ENCODE data around the gene TNNI2.
"Not testable (repeated sequence)": the region's sequence is repeated elsewhere in the genome, so short reads cannot be mapped to it uniquely, and the experiment has no call there.

The TNNI2 gene

DNA sequence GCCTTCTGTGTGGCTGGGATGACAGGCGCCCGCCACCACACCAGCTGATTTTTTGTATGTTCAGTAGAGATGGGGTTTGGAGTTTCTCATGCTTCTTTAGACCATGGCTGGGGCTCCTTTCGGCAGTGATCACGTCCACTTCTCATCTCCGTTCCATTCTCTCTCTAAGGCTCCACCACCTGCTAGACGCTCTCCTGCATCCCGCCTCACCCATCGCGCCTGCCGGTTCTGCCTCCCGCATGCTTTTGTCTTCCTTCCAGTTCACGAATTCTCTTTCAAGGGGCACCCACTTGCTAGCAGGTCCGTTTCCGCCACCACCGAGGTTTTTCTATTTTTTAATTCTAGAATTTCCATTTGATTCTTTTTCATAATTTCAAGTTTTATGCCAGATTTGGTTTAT lies 26.0 kb upstream of the TNNI2 start:
- H2AFZ ChIP-seq (ENCODE audit: low read depth, low read length): no peak overlapping the region
- no peaks in the 10 kb centered on the region for H3K79me2 ChIP-seq (ENCODE audit: insufficient read depth, low read length)
- no peaks in the 10 kb centered on the region for H4K20me1 ChIP-seq (ENCODE audit: insufficient read depth, low read length)
- no peaks in the 10 kb centered on the region for H3K27me3 ChIP-seq (ENCODE audit: insufficient read depth, low read length, poor library complexity)
- no peaks in the 10 kb centered on the region for H3K9me3 ChIP-seq (ENCODE audit: insufficient read depth, low read length, severe bottlenecking)
- no peak overlapping the region for H3K4me2 ChIP-seq (ENCODE audit: insufficient read depth, low read length)
- TF ChIP-seq, protein P1, sequence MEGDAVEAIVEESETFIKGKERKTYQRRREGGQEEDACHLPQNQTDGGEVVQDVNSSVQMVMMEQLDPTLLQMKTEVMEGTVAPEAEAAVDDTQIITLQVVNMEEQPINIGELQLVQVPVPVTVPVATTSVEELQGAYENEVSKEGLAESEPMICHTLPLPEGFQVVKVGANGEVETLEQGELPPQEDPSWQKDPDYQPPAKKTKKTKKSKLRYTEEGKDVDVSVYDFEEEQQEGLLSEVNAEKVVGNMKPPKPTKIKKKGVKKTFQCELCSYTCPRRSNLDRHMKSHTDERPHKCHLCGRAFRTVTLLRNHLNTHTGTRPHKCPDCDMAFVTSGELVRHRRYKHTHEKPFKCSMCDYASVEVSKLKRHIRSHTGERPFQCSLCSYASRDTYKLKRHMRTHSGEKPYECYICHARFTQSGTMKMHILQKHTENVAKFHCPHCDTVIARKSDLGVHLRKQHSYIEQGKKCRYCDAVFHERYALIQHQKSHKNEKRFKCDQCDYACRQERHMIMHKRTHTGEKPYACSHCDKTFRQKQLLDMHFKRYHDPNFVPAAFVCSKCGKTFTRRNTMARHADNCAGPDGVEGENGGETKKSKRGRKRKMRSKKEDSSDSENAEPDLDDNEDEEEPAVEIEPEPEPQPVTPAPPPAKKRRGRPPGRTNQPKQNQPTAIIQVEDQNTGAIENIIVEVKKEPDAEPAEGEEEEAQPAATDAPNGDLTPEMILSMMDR (IDR thresholded peaks at IDR 0.05; ENCODE audit: borderline replicate concordance, extremely low read depth, low read length, poor library complexity, severe bottlenecking): no peak
- TF ChIP-seq EZH2 (IDR thresholded peaks at IDR 0.05; ENCODE audit: borderline replicate concordance, low read depth, low read length, severe bottlenecking): no peak
- H3K36me3 ChIP-seq (ENCODE audit: insufficient read depth, low read length): no peaks in the 10 kb centered on the region
- H3K27ac ChIP-seq (ENCODE audit: low read length): no peak overlapping the region
- H3K4me3 ChIP-seq (ENCODE audit: low read depth in 1 of 2, low read length in 2 of 2): no peak overlapping the region
- ATAC-seq (ENCODE audit: insufficient read depth, low read depth) (no peak), DNase-seq (no peak)
- no peaks in the 10 kb centered on the region for H3K4me1 ChIP-seq (ENCODE audit: insufficient read depth, low read length)
- H3K9ac ChIP-seq (ENCODE audit: low read depth, low read length): no peak overlapping the region

DNA sequence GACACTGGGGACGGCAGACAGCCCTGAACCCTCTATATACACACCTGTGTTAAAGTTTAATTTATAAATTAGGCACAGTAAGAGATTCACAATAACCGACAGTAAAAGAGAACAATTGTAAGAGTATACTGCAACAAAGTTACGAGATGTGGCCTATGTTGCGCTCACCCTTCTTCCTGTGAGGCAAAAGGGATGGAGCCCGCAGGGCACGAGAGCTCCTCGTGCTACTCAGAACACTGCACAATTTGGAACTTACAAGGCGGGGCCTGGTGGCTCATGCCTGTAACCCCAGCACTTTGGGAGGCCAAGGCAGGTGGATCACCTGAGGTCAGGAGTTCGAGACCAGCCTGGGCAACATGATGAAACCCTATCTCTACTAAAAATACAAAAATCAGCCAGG lies 25.4 kb upstream of the TNNI2 start:
- DNase-seq; H3K79me2 ChIP-seq (ENCODE audit: insufficient read depth, low read length); ATAC-seq (ENCODE audit: insufficient read depth, low read depth); H3K4me1 ChIP-seq (ENCODE audit: insufficient read depth, low read length); H3K4me2 ChIP-seq (ENCODE audit: insufficient read depth, low read length); H3K27ac ChIP-seq (ENCODE audit: low read length); H3K9me3 ChIP-seq (ENCODE audit: insufficient read depth, low read length, severe bottlenecking); H3K27me3 ChIP-seq (ENCODE audit: insufficient read depth, low read length, poor library complexity); H2AFZ ChIP-seq (ENCODE audit: low read depth, low read length); H4K20me1 ChIP-seq (ENCODE audit: insufficient read depth, low read length); H3K9ac ChIP-seq (ENCODE audit: low read depth, low read length); H3K4me3 ChIP-seq (ENCODE audit: low read depth in 1 of 2, low read length in 2 of 2); H3K36me3 ChIP-seq (ENCODE audit: insufficient read depth, low read length): not testable (repeated sequence)

DNA sequence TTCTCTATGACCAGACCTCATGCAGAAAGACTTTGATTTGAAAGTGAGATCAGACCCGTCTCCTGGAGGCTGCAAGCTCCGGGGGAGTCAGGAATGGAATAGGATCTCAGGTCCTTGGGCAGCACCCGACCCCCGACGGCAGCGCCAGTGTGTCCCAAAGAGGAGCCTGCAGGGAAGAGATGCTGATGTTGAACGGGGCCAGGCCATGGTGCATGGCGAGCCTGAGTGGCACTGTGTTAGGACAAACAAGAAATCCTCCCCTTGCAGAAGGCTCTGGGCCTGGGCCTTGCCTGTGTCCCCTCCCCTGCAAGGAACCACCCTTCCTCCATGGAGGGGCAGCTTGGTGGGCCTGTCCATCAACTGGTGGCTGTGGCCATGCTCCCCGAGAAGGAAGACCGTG lies 24.1 kb upstream of the TNNI2 start:
- Histone ChIP-seq H3K27me3 (ENCODE audit: insufficient read depth, low read length, poor library complexity) (no peaks in the 10 kb centered on the region), H3K79me2 (ENCODE audit: insufficient read depth, low read length) (no peaks in the 10 kb centered on the region), H4K20me1 (ENCODE audit: insufficient read depth, low read length) (no peaks in the 10 kb centered on the region), H3K4me3 (ENCODE audit: low read depth in 1 of 2, low read length in 2 of 2) (no peak overlapping the region), H3K9ac (ENCODE audit: low read depth, low read length) (no peak overlapping the region), H3K4me1 (ENCODE audit: insufficient read depth, low read length) (no peaks in the 10 kb centered on the region), H3K27ac (ENCODE audit: low read length) (no peak overlapping the region), H2AFZ (ENCODE audit: low read depth, low read length) (no peak overlapping the region), H3K36me3 (ENCODE audit: insufficient read depth, low read length) (no peaks in the 10 kb centered on the region), H3K4me2 (ENCODE audit: insufficient read depth, low read length) (no peak overlapping the region), H3K9me3 (ENCODE audit: insufficient read depth, low read length, severe bottlenecking) (peaks cover 8% of the 10 kb centered on the region)
- ATAC-seq (ENCODE audit: insufficient read depth, low read depth): no peak
- no peak for DNase-seq
- TF ChIP-seq, protein P1 (IDR thresholded peaks at IDR 0.05; ENCODE audit: borderline replicate concordance, extremely low read depth, low read length, poor library complexity, severe bottlenecking): no peak
- TF ChIP-seq EZH2 (IDR thresholded peaks at IDR 0.05; ENCODE audit: borderline replicate concordance, low read depth, low read length, severe bottlenecking): no peak

- H3K9ac ChIP-seq (ENCODE audit: low read depth, low read length): no peak overlapping the region
- H2AFZ ChIP-seq (ENCODE audit: low read depth, low read length): no peak overlapping the region
- no peak overlapping the region for H3K4me2 ChIP-seq (ENCODE audit: insufficient read depth, low read length)
- peaks cover 8% of the 10 kb centered on the region for H3K9me3 ChIP-seq (ENCODE audit: insufficient read depth, low read length, severe bottlenecking)
- TF ChIP-seq, protein P1 (IDR thresholded peaks at IDR 0.05; ENCODE audit: borderline replicate concordance, extremely low read depth, low read length, poor library complexity, severe bottlenecking): no peak
- no peak for TF ChIP-seq EZH2 (IDR thresholded peaks at IDR 0.05; ENCODE audit: borderline replicate concordance, low read depth, low read length, severe bottlenecking)
- DNase-seq: no peak
- H4K20me1 ChIP-seq (ENCODE audit: insufficient read depth, low read length): no peaks in the 10 kb centered on the region
- no peaks in the 10 kb centered on the region for H3K36me3 ChIP-seq (ENCODE audit: insufficient read depth, low read length)
- no peaks in the 10 kb centered on the region for H3K27me3 ChIP-seq (ENCODE audit: insufficient read depth, low read length, poor library complexity)
- no peak overlapping the region for H3K4me3 ChIP-seq (ENCODE audit: low read depth in 1 of 2, low read length in 2 of 2)
- H3K27ac ChIP-seq (ENCODE audit: low read length): no peak overlapping the region
- no peak for ATAC-seq (ENCODE audit: insufficient read depth, low read depth)
- H3K4me1 ChIP-seq (ENCODE audit: insufficient read depth, low read length): no peaks in the 10 kb centered on the region
- no peaks in the 10 kb centered on the region for H3K79me2 ChIP-seq (ENCODE audit: insufficient read depth, low read length)
Measured at GRCh38 chr11:1815311-1815710, 23.5 kb upstream of the TNNI2 start.

All from DND-41 (cell line).